Endothelial cell of umbilical vein (primary cell): ENCODE measurements around the gene CLEC16A.

Experiments used
- CTCF ChIP-seq, 2 donors: IDR thresholded peaks; 1 replicate in 1 of 2; 2 replicates in 1 of 2; pipeline ENCODE4 v1.5.1; 2011; ENCODE audit warnings: low read length in 2 of 2, mild to moderate bottlenecking in 2 of 2, moderate library complexity in 2 of 2, control low read depth in 1 of 2, inconsistent platforms in 1 of 2, low read depth in 1 of 2; ENCODE audit not compliant: insufficient read depth in 1 of 2; ENCODE audit errors: extremely low read depth in 1 of 2
- MAX ChIP-seq: IDR thresholded peaks from 2 replicates; pipeline ENCODE4 v1.6.1; 2011; ENCODE audit not compliant: insufficient read depth, insufficient read length

- TF ChIP-seq MAX (no peak), CTCF (IDR thresholded peaks at IDR 0.05; ENCODE audit: extremely low read depth in 1 of 2, insufficient read depth in 1 of 2, low read depth in 1 of 2, low read length in 2 of 2) (peak; percentile 95 to 98)
These were observed 25.9 kb upstream of the CLEC16A start for GRCh38 chr16:10918294-10919002.
